K562 (cell line): Measurements from ENCODE around the gene CCDC70. TPM values are rescaled to one million over a fixed set of nuclear protein-coding genes. Genes with fewer than 3 reads are reported as not detected.

Experiments
- ATAC-seq: fragments of 200-7000 bp; cut with Tn5 transposase; 3 replicates; pipeline ENCODE4 v1.9.1; 2020; ENCODE audit warnings: moderate library complexity
- BruUV-seq: library from RNA; stranded (reverse); fragments of 400-500 nt; replicated peaks from 2 replicates; lab custom pipeline; 2021; lab: Mats Ljungman, UMichigan
- CTCF ChIA-PET: fragments of 300-600 bp; formaldehyde crosslinking; extraction: SDS; loops from one replicate; lab custom pipeline; 2021; ENCODE audit warnings: low intra/inter-chr PET ratio; lab: Yijun Ruan, JAX
- POLR2A ChIA-PET: fragments of 300-600, 350-650 bp; sonication (Branson Sonifier 250); formaldehyde crosslinking; extraction: SDS; loops from one replicate; lab custom pipeline; 2021; ENCODE audit warnings: antibody characterized with exemption, inconsistent platforms; lab: Yijun Ruan, JAX
- DNase-seq, 4 experiments: peaks; one replicate each; pipeline versions ENCODE4 v3.0.0 to v3.0.0-alpha.2; 2011 to 2018; ENCODE audit warnings: low spot score in 3 of 4, mixed read lengths in 3 of 4; ENCODE audit errors: extremely low read depth in 1 of 4
- FAIRE-seq: peaks from 2 replicates; lab custom pipeline; 2011; peaks lifted over from hg19 to GRCh38; lab: Jason Lieb, UNC
- H2AFZ ChIP-seq: 2 replicates; pipeline ENCODE4 v1.6.0; 2011; ENCODE audit warnings: low read depth, low read length, control low read depth, inconsistent platforms
- H3K27ac ChIP-seq: fragments of 200-600 bp; 3 replicates; pipeline ENCODE4 v1.8.0; 2011; ENCODE audit warnings: low read depth, mild to moderate bottlenecking, control low read depth, inconsistent platforms, low read length, moderate library complexity, mixed read lengths; ENCODE audit errors: extremely low read depth
- H3K27me3 ChIP-seq, 2 experiments: fragments of 300-600 bp in 1 of 2; 2 replicates in 1 of 2; 3 replicates in 1 of 2; pipeline versions ENCODE4 v1.6.0 to v1.8.0; 2011; ENCODE audit warnings: inconsistent platforms in 2 of 2, low read length in 2 of 2, mild to moderate bottlenecking in 1 of 2, mixed read lengths in 1 of 2, moderate library complexity in 1 of 2; ENCODE audit not compliant: control insufficient read depth in 2 of 2, insufficient read depth in 2 of 2
- H3K36me3 ChIP-seq: fragments of 300-600 bp; 3 replicates; pipeline ENCODE4 v1.8.0; 2011; ENCODE audit warnings: mild to moderate bottlenecking, low read length, inconsistent platforms; ENCODE audit not compliant: control insufficient read depth, insufficient read depth
- H3K4me1 ChIP-seq, 2 experiments: fragments of 200-600 bp in 1 of 2; replicated peaks in 1 of 2; 2 replicates in 1 of 2; 3 replicates in 1 of 2; pipeline versions ENCODE4 v1.5.1 to v1.8.0; 2011; ENCODE audit warnings: inconsistent platforms in 2 of 2, low read length in 2 of 2, mild to moderate bottlenecking in 1 of 2, mixed read lengths in 1 of 2, moderate library complexity in 1 of 2; ENCODE audit not compliant: control insufficient read depth in 2 of 2, insufficient read depth in 2 of 2
- H3K4me2 ChIP-seq: 2 replicates; pipeline ENCODE4 v1.6.1; 2011; ENCODE audit warnings: low read length, control low read depth, inconsistent platforms, mixed read lengths; ENCODE audit not compliant: insufficient read depth
- H3K4me3 ChIP-seq: fragments of 200-600 bp; sonication (generic), shearing (Covaris generic); 2 replicates; pipeline ENCODE4 v1.5.1; 2016; ENCODE audit warnings: control low read depth, inconsistent platforms
- H3K79me2 ChIP-seq: fragments of 200-600 bp; 3 replicates; pipeline ENCODE4 v1.8.0; 2011; ENCODE audit warnings: low read length, inconsistent platforms; ENCODE audit not compliant: control insufficient read depth, insufficient read depth
- H3K9ac ChIP-seq, 2 experiments: 2 replicates each; pipeline versions ENCODE4 v1.6.0 to v1.6.1; 2011; ENCODE audit warnings: low read depth in 2 of 2, low read length in 2 of 2, control low read depth in 1 of 2, inconsistent platforms in 1 of 2, mild to moderate bottlenecking in 1 of 2, mixed read lengths in 1 of 2; ENCODE audit not compliant: insufficient read depth in 1 of 2
- H3K9me1 ChIP-seq: one replicate; pipeline ENCODE4 v1.6.0; 2011; ENCODE audit warnings: inconsistent platforms, mild to moderate bottlenecking, low read length, moderate library complexity; ENCODE audit not compliant: control insufficient read depth, insufficient read depth
- H3K9me3 ChIP-seq: replicated peaks from 2 replicates; pipeline ENCODE4 v1.5.1; 2011; ENCODE audit warnings: low read depth, low read length, inconsistent platforms; ENCODE audit not compliant: control insufficient read depth, insufficient read depth
- H4K20me1 ChIP-seq: replicated peaks from 2 replicates; pipeline ENCODE4 v1.6.1; 2011; ENCODE audit warnings: low read length, inconsistent platforms, mixed read lengths; ENCODE audit not compliant: control insufficient read depth, insufficient read depth
- CEBPG ChIP-seq, 3 experiments: fragments of 200-800 bp in 1 of 3; sonication (Bioruptor generic) in 1 of 3; sonication (generic) in 1 of 3; formaldehyde crosslinking in 1 of 3; IDR thresholded peaks in 2 of 3; conservative IDR thresholded peaks in 1 of 3; 2 replicates each; pipeline versions ENCODE4 v1.6.1 to v1.8.0; 2016 to 2022; ENCODE audit warnings: missing compliant biosample characterization in 2 of 3, missing genetic modification characterization in 2 of 3, mild to moderate bottlenecking in 1 of 3, missing genetic modification reagents in 1 of 3
- DIDO1 ChIP-seq: fragments of 450-650 bp; IDR thresholded peaks from 2 replicates; pipeline ENCODE4 v1.6.1; 2016; ENCODE audit warnings: low read depth, missing biosample characterization, missing genetic modification characterization
- ESRRA ChIP-seq: fragments of 450-650 bp; IDR thresholded peaks from 2 replicates; pipeline ENCODE4 v1.6.1; 2014; ENCODE audit warnings: low read depth, mild to moderate bottlenecking, moderate library complexity, borderline replicate concordance
- FUS ChIP-seq: fragments of 200-400 bp; formaldehyde crosslinking; optimal IDR thresholded peaks from 2 replicates; pipeline ENCODE3; 2017; ENCODE audit warnings: low read depth, low read length
- MCM5 ChIP-seq: fragments of 450-650 bp; IDR thresholded peaks from 2 replicates; pipeline ENCODE4 v1.6.1; 2016; ENCODE audit warnings: low read depth
- MCM7 ChIP-seq, 2 experiments: fragments of 450-650 bp; IDR thresholded peaks; 2 replicates each; pipeline ENCODE4 v1.6.1; 2016 to 2018
- MXD1 ChIP-seq: fragments of 250-450 bp; sonication (Bioruptor Pico); IDR thresholded peaks from 2 replicates; pipeline ENCODE4 v1.8.0; 2021; ENCODE audit warnings: borderline replicate concordance, mild to moderate bottlenecking, moderate library complexity; ENCODE audit not compliant: poor library complexity, severe bottlenecking
- PHF20 ChIP-seq: fragments of 450-650 bp; IDR thresholded peaks from 2 replicates; pipeline ENCODE4 v1.6.1; 2018; ENCODE audit not compliant: partially characterized antibody
- POLR2A ChIP-seq: fragments of 450-650 bp; conservative IDR thresholded peaks from 2 replicates; pipeline ENCODE4 v1.6.1; 2016
- ZBTB17 ChIP-seq: fragments of 450-650 bp; formaldehyde crosslinking; IDR thresholded peaks from 2 replicates; pipeline ENCODE4 v1.4.0; 2020; ENCODE audit warnings: mild to moderate bottlenecking
- ZEB2 ChIP-seq: fragments of 450-650 bp; IDR thresholded peaks from 2 replicates; pipeline ENCODE4 v1.6.1; 2016
- ZKSCAN8 ChIP-seq: fragments of 200-800 bp; sonication (Bioruptor generic); IDR thresholded peaks from 2 replicates; pipeline ENCODE4 v1.6.1; 2016; ENCODE audit warnings: missing genetic modification characterization, missing compliant biosample characterization
- ZNF239 ChIP-seq: fragments of 250-450 bp; sonication (Bioruptor Pico); IDR thresholded peaks from 2 replicates; pipeline ENCODE4 v1.4.0; 2020; ENCODE audit warnings: mild to moderate bottlenecking
- ZNF407 ChIP-seq: fragments of 450-650 bp; IDR thresholded peaks from 2 replicates; pipeline ENCODE4 v1.6.1; 2016; ENCODE audit warnings: low read depth
- ZNF764 ChIP-seq: fragments of 250-450 bp; sonication (Bioruptor Pico); IDR thresholded peaks from 2 replicates; pipeline ENCODE4 v1.4.0; 2020; ENCODE audit warnings: low read depth, mild to moderate bottlenecking, moderate library complexity
- WGBS: fragments of 100-300 bp; shearing (Covaris generic); methylation state at CpG from one replicate; pipeline ENCODE4 v1.1.6; 2016; ENCODE audit warnings: low coverage, mixed read lengths; ENCODE audit not compliant: insufficient coverage; ENCODE audit errors: missing lambda C conversion rate; 5-methylcytosine and 5-hydroxymethylcytosine counted together
- in situ Hi-C: fragments of 300-500 bp; cut with MboI; formaldehyde crosslinking; loops from 4 replicates; pipeline ENCODE4 v1.15.0; 2018; ENCODE audit warnings: inconsistent platforms, mixed read lengths
- intact Hi-C: fragments of 100-400 bp; cut with micrococcal nuclease; formaldehyde crosslinking; loops from 2 replicates; pipeline ENCODE4 v1.14.2; 2022
- polyA plus RNA-seq, 8 experiments: library from polyadenylated mRNA; depleted of rRNA in 4 of 8; stranded (reverse) in 5 of 8; unstranded in 3 of 8; fragments of >200 nt; fragmentation: Nextera tagmentation in 2 of 8; fragmentation: Illumina TruSeq in 1 of 8; extraction: Ambion mirVana in 2 of 8; extraction: Trizol in 1 of 8; gene quantifications; 2 replicates each; pipeline versions ENCODE4 v1.2.1 to v1.2.3, GENCODE V29; 2011 to 2014; ENCODE audit warnings: inconsistent platforms in 1 of 8, missing spikeins in 1 of 8
- total RNA-seq, 7 experiments: library from RNA; depleted of rRNA in 6 of 7; stranded (reverse); fragments of >200 nt in 6 of 7; fragmentation: Illumina TruSeq in 2 of 7; extraction: Trizol in 2 of 7; gene quantifications; 2 replicates each; pipeline versions ENCODE4 v1.2.1 to v1.2.3, GENCODE V29; 2011 to 2021; ENCODE audit warnings: low replicate concordance in 1 of 7

CCDC70 gene
- total and polyA plus RNA-seq, 9 of the 15 experiments (the other 6 are each of a cell fraction or from before 2014, with no cell fraction given) = not detected

- POLR2A ChIA-PET = interaction anchor here (0.9 kb wide), 1 partner anchor 18 kb away, joined by 3 read pairs; no protein-coding TSS in a partner anchor
- BruUV-seq = no TSS peak
- peak within 1 kb of the TSS in 1 of 2 experiments; percentile 25; a peak in 1 of 4 replicates for H3K9ac ChIP-seq
- H3K79me2 ChIP-seq = no peaks in the 10 kb centered on the region
- no peaks in the 10 kb centered on the region for H3K27me3 ChIP-seq
- no peaks in the 10 kb centered on the region for H3K36me3 ChIP-seq
- in situ Hi-C loops (no loop called here), intact Hi-C loops (loop anchor here (5.0 kb wide), 1 partner anchor 282 kb away; the partner anchor contains the start of gene NEK5)
- peak; percentile 71 for FAIRE-seq
- CTCF ChIA-PET = no interaction called here
- H2AFZ ChIP-seq = peak within 1 kb of the TSS; percentile 100
- 27% methylated on average over 14 of the region's 20 CpGs for WGBS
- DNase-seq = peak; percentile 70 to 86 (median 84)
- peaks cover 6 to 8% of the 10 kb centered on the region in 2 experiments; a peak in 3 of 5 replicates for H3K4me1 ChIP-seq
- H3K9me1 ChIP-seq = no peaks in the 10 kb centered on the region
- H3K4me2 ChIP-seq = peak within 1 kb of the TSS; percentile 78
- H3K27ac ChIP-seq = peak within 1 kb of the TSS; percentile 54; the same call in 1 of the 3 replicates
- H3K9me3 ChIP-seq = no peaks in the 10 kb centered on the region
- H4K20me1 ChIP-seq = no peaks in the 10 kb centered on the region
- ATAC-seq = peak; percentile 92
- H3K4me3 ChIP-seq = no peak within 1 kb of the TSS
- TF ChIP-seq CEBPG (CRISPR knock-in tag; IDR thresholded peaks at IDR 0.05) (no peak), CEBPG (tag; conservative IDR thresholded peaks at IDR 0.05 in 1 of 2, IDR thresholded peaks at IDR 0.05 in 1 of 2) (no peak), ZNF764 (CRISPR knock-in tag) (no peak), MCM5 (no peak), ZNF407 (no peak), ZEB2 (no peak), FUS (no peak), POLR2A (no peak), DIDO1 (tag) (no peak), MCM7 (IDR thresholded peaks at IDR 0.05) (no peak), ESRRA (no peak), ZNF239 (CRISPR knock-in tag) (no peak), PHF20 (peak; percentile 18), ZKSCAN8 (CRISPR knock-in tag) (no peak), MXD1 (no peak), ZBTB17 (no peak)
Observed at GRCh38 chr13:51844862-51845573, 16.8 kb upstream of the CCDC70 start, which contains the start of gene TMEM272. TSS of gene TMEM272 (minus strand) at chr13:51845177. CDS start at chr13:51838530, 6,647 bp downstream.
